HG03045 (cell line): ENCODE results near the gene HNRNPAB.

ENCODE experiments used
- ATAC-seq: cut with Tn5 transposase; IDR thresholded peaks from one replicate; pipeline ENCODE4 v1.9.1; 2021; ENCODE audit warnings: mild to moderate bottlenecking, moderate library complexity; ENCODE audit not compliant: unreplicated experiment

The HNRNPAB gene

GRCh38 chr5:178211095-178212048 lies 7.0 kb downstream of the HNRNPAB start:
- no peak for ATAC-seq

DNA sequence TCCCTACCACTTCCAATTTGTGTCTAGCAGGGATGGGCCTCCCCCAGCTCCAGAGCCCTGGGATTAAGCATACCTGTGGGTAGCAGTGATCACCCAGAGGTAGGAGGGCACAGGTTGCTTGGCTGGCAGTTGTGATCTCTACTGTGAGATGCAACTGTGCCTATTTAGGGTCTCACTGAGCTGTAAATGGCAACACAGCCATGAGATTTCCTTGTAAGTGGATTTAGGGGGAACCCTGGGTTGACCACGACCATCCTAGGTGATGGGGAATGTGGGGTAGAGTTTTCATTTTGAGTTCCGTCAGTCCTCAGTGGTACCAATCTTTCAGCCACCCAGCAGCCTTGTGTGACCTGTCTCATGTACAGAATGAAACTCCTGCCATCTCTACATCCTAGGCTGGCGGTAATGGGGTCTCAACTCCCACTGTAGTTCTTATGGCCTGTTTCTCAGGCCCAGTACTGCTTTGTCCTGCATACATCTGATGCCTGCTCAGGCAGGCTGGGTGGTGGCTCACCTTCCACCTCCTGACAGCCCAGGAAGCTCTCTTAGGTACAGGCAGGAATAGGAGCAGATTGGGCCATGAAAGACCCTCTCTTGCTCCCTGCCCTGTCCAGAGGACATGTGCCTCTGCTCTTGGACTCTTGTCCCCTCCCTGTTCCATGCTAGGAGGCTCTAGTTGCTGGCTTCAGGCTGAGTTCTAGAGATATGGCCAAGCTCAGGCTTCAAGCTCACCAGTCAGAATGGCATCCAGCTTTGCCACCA lies 8.1 kb downstream of the HNRNPAB start:
- ATAC-seq = no peak

DNA sequence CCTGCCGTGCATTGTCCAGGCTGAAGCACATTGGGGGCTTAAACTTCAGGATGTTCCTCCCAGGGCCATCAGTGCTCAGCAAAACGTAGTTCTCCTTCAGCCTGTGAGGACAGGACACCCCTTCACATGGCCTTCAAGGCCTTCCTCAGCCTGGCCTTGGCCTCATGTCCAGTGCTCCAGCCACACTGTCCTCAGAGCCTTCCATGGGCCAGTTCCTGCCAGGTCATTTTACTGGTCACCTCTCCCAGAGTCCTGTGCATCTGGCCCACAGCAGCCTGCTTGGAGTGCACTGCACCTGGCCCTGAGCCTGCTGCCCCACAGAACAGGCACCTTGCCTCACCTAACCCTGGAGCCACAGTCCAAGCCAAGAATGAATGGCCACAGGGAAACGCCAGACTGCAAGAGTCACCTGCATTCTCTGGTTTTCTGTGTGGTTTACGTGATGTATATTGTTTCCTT lies 8.7 kb downstream of the HNRNPAB start:
- no peak for ATAC-seq

GRCh38 chr5:178213748-178214151 lies 9.4 kb downstream of the HNRNPAB start:
- ATAC-seq = no peak

DNA sequence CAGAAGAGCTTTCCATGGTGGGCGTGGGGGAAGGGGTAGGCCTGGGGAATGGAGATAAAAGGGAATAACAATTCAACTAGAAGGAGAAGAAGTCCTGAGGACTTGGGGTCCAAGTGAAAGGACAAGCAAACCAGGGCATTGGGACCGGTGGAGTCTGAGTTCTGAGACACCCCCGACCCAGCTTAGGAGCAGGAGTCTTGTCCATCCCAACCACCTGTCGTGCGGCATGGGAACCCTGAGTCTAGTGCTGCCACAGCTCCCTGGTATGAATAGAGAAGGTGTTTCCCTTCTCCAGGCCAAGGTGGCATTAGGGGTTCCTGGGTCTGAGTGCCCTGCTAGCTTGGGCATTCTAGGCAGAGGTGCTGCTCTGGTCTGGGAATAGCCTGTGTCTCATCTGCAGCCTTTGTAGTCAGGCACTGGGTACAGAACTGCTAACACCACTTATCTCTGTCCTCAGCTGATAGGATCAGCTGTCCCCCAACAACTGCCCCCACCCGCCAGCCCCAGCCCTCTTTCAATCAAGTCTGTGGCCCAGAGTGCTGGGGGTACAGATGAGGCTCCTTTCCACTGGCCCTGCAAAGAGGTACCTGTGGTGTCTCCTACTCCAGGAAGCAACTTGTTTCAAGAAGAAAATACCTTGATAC lies 9.9 kb downstream of the HNRNPAB start:
- no peak for ATAC-seq

GRCh38 chr5:178215280-178216002 lies 11.1 kb downstream of the HNRNPAB start:
- no peak for ATAC-seq

DNA sequence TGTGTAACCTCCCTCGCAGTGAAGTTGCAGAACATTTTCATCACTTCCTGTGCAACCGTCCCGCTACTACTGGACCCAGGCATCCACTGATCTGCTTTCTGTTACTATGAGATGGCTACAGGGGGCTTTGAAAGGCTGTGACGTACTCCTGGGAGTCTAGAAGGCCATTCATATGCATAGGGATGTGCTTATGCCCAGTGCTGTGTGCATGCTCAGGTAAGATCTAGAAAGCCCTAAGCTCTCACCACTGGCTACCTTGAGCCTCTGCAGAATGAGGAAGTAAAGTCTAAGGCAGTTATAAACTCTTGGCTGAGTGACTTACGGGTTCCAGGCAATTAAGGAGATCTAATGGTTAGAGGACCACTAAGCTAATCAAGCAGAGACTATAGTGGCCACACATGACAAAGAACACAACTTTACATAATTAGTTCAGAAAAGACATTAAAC lies 11.8 kb downstream of the HNRNPAB start:
- no peak for ATAC-seq

GRCh38 chr5:178216779-178217178 lies 12.4 kb downstream of the HNRNPAB start:
- ATAC-seq = no peak

DNA sequence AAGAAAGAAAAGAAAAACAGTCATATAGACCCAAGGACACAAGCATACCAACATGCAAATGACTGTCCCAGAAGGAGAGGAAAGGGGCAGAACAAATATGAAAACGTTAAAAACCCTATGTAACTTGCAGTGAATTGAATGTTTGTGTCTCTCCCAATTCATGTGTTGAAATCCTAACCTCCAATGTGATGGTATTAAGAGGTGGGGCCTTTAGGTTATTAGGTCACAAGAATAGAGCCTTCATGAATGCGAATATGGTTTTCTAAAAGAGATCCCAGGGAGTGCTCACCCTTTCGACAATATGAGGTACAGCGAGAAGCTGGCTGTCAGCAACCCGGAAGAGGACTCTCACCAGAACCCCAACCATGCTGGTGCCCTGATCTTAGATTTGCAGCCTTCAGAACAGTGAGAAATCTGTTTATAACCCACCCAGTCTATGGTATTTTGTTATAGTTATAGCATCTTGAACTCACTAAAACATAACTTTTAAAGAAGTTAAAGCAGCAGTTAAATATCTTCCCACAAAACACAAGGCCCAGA lies 14.0 kb downstream of the HNRNPAB start:
- ATAC-seq = no peak

- no peak for ATAC-seq
Measured at GRCh38 chr5:178218827-178219226, 14.5 kb downstream of the HNRNPAB start.

GRCh38 chr5:178221282-178221681 lies 16.9 kb downstream of the HNRNPAB start:
- no peak for ATAC-seq

GRCh38 chr5:178221853-178222252 lies 17.5 kb downstream of the HNRNPAB start:
- no peak for ATAC-seq

DNA sequence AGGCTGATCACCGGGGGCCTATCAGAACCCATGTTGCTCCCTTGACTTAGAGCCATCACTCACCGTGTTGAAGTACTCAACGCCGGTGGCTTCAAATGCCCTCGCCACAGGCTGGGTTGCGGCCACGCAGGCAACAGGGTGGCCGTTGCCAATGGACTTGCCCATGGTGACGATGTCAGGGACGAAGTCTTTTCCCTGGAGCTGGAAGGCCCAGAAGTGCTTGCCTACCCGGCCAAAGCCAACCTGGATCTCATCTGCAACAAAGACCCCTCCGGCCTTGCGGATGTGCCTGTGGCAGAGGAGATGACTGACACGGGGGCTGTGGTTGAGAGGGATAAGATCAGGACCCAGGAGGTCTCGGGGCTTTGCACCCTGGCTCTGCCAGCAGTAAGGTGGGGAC lies 18.0 kb downstream of the HNRNPAB start:
- no peak for ATAC-seq

- ATAC-seq = no peak
Measured at GRCh38 chr5:178223196-178223773, 19.0 kb downstream of the HNRNPAB start.

- no peak for ATAC-seq
Measured at GRCh38 chr5:178223828-178224335, 19.5 kb downstream of the HNRNPAB start.

- ATAC-seq = no peak
Measured at GRCh38 chr5:178224403-178224802, 20.1 kb downstream of the HNRNPAB start.

DNA sequence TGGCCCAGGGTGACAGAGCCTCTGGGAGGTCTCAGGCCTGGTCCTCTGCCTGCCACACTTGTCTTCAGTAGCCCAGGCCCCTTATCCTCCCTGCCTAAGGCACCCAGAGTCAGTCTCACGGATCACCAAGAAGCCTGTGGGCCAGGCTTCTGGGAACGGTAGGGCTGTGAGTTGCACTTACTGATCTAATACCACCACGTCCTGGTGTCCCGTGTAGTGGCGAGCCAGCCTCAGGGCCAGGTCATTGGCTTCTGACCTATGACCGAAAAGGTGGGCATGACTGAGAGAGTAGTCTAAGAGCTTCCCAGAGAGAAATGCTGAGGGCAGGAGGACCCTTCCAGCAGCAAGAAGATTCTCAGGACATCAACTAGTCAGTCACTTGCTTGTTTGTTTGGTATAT lies 20.8 kb downstream of the HNRNPAB start:
- ATAC-seq = no peak

- no peak for ATAC-seq
Measured at GRCh38 chr5:178227138-178227659, 22.9 kb downstream of the HNRNPAB start.

DNA sequence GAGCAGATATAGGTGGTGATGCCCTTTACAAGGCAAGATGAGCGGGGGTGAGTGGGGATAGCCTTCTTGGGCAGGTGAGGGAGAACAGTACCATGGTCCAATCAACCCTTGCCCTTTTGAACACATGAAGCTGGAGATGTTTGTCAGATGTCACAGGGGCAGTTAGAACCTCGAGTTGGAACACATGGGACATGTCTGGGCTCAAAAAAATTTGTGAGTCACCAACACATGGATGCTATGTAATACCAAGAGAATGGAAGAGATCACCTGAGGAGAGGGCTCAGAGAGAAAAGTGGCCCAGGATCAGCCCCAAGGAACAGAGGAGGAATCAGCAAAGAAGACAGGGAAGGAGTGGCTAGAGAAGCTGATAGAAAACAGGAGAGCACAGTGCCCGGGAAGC lies 23.6 kb downstream of the HNRNPAB start:
- no peak for ATAC-seq

DNA sequence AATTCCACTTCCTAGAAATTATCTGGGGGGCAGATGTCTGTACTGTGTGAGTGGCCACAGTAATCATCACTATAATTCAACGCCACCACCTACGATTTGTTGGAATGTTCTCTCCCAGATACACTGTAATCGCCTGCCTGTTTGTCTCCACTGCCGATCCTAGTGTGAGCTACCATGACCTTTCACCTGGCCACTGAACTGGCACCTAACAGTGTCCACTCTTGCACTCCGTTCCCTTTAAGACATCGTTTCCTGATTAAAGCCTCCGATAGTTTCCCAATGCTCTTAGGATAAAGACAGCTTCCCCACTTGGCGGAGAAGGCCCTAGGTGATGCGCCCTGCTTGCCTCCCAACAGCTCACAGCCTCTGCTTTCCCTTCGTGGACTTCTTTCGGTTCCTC lies 24.3 kb downstream of the HNRNPAB start:
- ATAC-seq = no peak
